Esophagus squamous epithelium (tissue), 5 donors: Measurements from ENCODE around the gene CNIH3. TPM values are rescaled to one million over a fixed set of nuclear protein-coding genes. Genes with fewer than 3 reads are reported as not detected.

Source experiments
- DNase-seq: peaks from one replicate; lab custom pipeline; 2025; lab: John Stamatoyannopoulos, UW
- H3K27ac ChIP-seq, 4 donors: fragments of 200-600 bp; sonication (generic); one replicate each; pipeline ENCODE4 v1.5.1; 2016 to 2019; ENCODE audit warnings: mild to moderate bottlenecking in 1 of 4
- H3K27me3 ChIP-seq, 4 donors: fragments of 200-600 bp; sonication (generic); 1 replicate in 3 of 4; 2 replicates in 1 of 4; pipeline versions ENCODE4 v1.5.1 to v1.6.0; 2017 to 2021; ENCODE audit warnings: antibody characterized with exemption in 1 of 4
- H3K36me3 ChIP-seq, 3 donors: fragments of 200-600 bp; sonication (generic); one replicate each; pipeline ENCODE4 v1.5.1; 2016 to 2019
- H3K4me1 ChIP-seq, 3 donors: fragments of 200-600 bp; sonication (generic); one replicate each; pipeline ENCODE4 v1.5.1; 2017 to 2019
- H3K4me3 ChIP-seq, 4 donors: fragments of 200-600 bp; sonication (generic); 1 replicate in 3 of 4; 2 replicates in 1 of 4; pipeline ENCODE4 v1.5.1; 2016 to 2019; ENCODE audit warnings: mild to moderate bottlenecking in 2 of 4, moderate library complexity in 1 of 4
- H3K9me3 ChIP-seq, 3 donors: fragments of 200-600 bp; sonication (generic); one replicate each; pipeline ENCODE4 v1.5.1; 2016 to 2019
- POLR2A ChIP-seq, 4 donors: fragments of 450-650 bp; IDR thresholded peaks; one replicate each; pipeline ENCODE4 v1.6.1; 2017; ENCODE audit warnings: antibody characterized with exemption in 4 of 4, mild to moderate bottlenecking in 4 of 4, moderate library complexity in 3 of 4
- whole genome bisulfite sequencing, 2 donors: methylation state at CpG; one replicate each; pipeline ENCODE4 v1.1.5; 2018; 5-methylcytosine and 5-hydroxymethylcytosine counted together
- intact Hi-C: fragments of 100-400 bp; cut with DNase I; formaldehyde crosslinking; loops from one replicate; pipeline ENCODE4 v1.15.0; 2022
- total RNA-seq, 4 donors: library from RNA; depleted of rRNA; stranded (reverse); fragments of >200 nt; gene quantifications; one replicate each; pipeline ENCODE4 v1.1.0, GENCODE V29; 2016
- TF ChIP-seq, protein P1 (sequence below), 6 experiments: fragments of 450-650 bp in 4 of 6; fragments of 200-600 bp in 2 of 6; sonication (generic) in 2 of 6; IDR thresholded peaks; one replicate each; pipeline ENCODE4 v1.5.1; 2016 to 2019; ENCODE audit warnings: antibody characterized with exemption in 6 of 6, mild to moderate bottlenecking in 4 of 6, moderate library complexity in 4 of 6
- donor health status: DM: yes; HTN: yes; CAD: no.

Gene CNIH3
- total RNA-seq, 4 donors from 2014 or later = 0.34 to 3.2 (median 1.2) TPM; not detected in 1

- 53 to 75% methylated on average over 2 of the region's 2 CpGs for WGBS, 2 donors
These were observed 161.1 kb downstream of the CNIH3 start for GRCh38 chr1:224777180-224777579.

DNA sequence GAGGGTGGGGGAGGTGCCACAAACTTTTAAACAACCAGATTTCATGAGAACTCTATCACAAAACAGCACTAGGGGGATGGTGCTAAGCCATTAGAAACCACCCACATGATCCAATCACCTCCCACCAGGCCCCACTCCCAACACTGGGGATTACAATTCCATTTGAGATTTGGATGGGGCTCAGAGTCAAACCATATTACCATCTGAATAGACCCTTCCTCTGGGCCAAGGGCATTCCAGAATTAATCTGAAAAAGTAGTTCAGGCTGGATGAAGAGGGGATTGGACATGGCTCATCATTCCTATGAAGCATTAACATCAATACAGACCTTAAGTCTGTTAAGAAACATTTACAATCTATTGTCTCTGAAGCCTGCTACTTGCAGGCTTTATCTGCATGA is 163.4 kb downstream of the CNIH3 start:
- Histone ChIP-seq H3K9me3 (no peaks in the 10 kb centered on the region), H3K4me3 (no peak overlapping the region), H3K4me1 (peaks cover 0 to 2% (median 0%) of the 10 kb centered on the region in 3 donors), H3K27ac (no peak overlapping the region), H3K27me3 (no peaks in the 10 kb centered on the region), H3K36me3 (no peaks in the 10 kb centered on the region)
- intact Hi-C loops = no loop called here
- DNase-seq = no peak
- TF ChIP-seq, protein P1, sequence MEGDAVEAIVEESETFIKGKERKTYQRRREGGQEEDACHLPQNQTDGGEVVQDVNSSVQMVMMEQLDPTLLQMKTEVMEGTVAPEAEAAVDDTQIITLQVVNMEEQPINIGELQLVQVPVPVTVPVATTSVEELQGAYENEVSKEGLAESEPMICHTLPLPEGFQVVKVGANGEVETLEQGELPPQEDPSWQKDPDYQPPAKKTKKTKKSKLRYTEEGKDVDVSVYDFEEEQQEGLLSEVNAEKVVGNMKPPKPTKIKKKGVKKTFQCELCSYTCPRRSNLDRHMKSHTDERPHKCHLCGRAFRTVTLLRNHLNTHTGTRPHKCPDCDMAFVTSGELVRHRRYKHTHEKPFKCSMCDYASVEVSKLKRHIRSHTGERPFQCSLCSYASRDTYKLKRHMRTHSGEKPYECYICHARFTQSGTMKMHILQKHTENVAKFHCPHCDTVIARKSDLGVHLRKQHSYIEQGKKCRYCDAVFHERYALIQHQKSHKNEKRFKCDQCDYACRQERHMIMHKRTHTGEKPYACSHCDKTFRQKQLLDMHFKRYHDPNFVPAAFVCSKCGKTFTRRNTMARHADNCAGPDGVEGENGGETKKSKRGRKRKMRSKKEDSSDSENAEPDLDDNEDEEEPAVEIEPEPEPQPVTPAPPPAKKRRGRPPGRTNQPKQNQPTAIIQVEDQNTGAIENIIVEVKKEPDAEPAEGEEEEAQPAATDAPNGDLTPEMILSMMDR (IDR thresholded peaks at IDR 0.05) = no peak
- no peak for TF ChIP-seq POLR2A (IDR thresholded peaks at IDR 0.05)

More at GRCh38 chr1:224777180-224777579, 161.1 kb downstream of the CNIH3 start:
- H3K9me3 ChIP-seq = no peaks in the 10 kb centered on the region
- intact Hi-C loops = no loop called here
- H3K27ac ChIP-seq = no peak overlapping the region
- no peaks in the 10 kb centered on the region for H3K4me1 ChIP-seq
- no peaks in the 10 kb centered on the region for H3K36me3 ChIP-seq
- H3K4me3 ChIP-seq = no peak overlapping the region
- H3K27me3 ChIP-seq = no peaks in the 10 kb centered on the region
- DNase-seq = no peak
- TF ChIP-seq, protein P1 (IDR thresholded peaks at IDR 0.05) = no peak
- TF ChIP-seq POLR2A (IDR thresholded peaks at IDR 0.05) = no peak

GRCh38 chr1:224780736-224781135 is 164.6 kb downstream of the CNIH3 start:
- WGBS, 2 donors = 66% methylated on average over 5 of the region's 5 CpGs
- DNase-seq = no peak
- intact Hi-C loops = no loop called here

DNA sequence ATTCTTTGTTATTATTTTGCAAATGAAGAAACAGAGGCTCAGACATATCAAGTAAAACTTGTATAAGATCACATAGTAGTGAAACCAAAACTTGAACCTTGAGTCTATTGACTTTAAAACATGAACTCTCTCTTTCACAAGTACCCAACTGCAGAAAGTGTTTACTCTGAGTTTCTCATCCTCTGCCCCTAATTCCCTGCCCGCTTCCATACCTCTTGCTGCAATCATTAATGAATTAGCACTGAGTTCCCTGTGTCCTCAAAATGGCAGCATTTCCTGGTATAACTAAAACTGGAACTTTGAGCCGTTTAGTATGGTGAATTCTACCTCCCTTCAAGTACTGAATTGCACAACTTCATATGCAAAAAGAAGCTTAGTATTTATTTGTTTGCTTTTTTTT is 165.7 kb downstream of the CNIH3 start:
- H3K4me3 ChIP-seq = no peak overlapping the region
- DNase-seq = no peak
- no peak overlapping the region for H3K27ac ChIP-seq
- intact Hi-C loops = no loop called here
- no peaks in the 10 kb centered on the region for H3K36me3 ChIP-seq
- H3K4me1 ChIP-seq = peaks cover 0 to 7% (median 0%) of the 10 kb centered on the region in 3 donors
- H3K9me3 ChIP-seq = no peaks in the 10 kb centered on the region
- H3K27me3 ChIP-seq = no peaks in the 10 kb centered on the region
- WGBS, 2 donors = 58 to 79% methylated on average over 2 of the region's 2 CpGs
- TF ChIP-seq, protein P1 (IDR thresholded peaks at IDR 0.05) = no peak
- TF ChIP-seq POLR2A (IDR thresholded peaks at IDR 0.05) = no peak

More at GRCh38 chr1:224780736-224781135, 164.6 kb downstream of the CNIH3 start:
- Histone ChIP-seq H3K4me3 (no peak overlapping the region), H3K27me3 (no peaks in the 10 kb centered on the region), H3K36me3 (no peaks in the 10 kb centered on the region), H3K9me3 (no peaks in the 10 kb centered on the region), H3K4me1 (peaks cover 0 to 7% (median 0%) of the 10 kb centered on the region in 3 donors), H3K27ac (no peak overlapping the region)
- TF ChIP-seq POLR2A (IDR thresholded peaks at IDR 0.05) = no peak
- TF ChIP-seq, protein P1 (IDR thresholded peaks at IDR 0.05) = no peak

GRCh38 chr1:224782281-224783000 is 166.3 kb downstream of the CNIH3 start:
- no peak for DNase-seq
- Histone ChIP-seq H3K4me3 (no peak overlapping the region), H3K27ac (no peak overlapping the region), H3K36me3 (no peaks in the 10 kb centered on the region), H3K9me3 (no peaks in the 10 kb centered on the region), H3K4me1 (peaks cover 0 to 7% (median 0%) of the 10 kb centered on the region in 3 donors), H3K27me3 (no peaks in the 10 kb centered on the region)
- 73 to 76% methylated on average over 1 to 2 of the region's 2 CpGs for WGBS, 2 donors
- no peak for TF ChIP-seq POLR2A (IDR thresholded peaks at IDR 0.05)
- TF ChIP-seq, protein P1 (IDR thresholded peaks at IDR 0.05) = no peak
- intact Hi-C loops = no loop called here
